K562 (cell line): Measurements from ENCODE around the gene TFF2. TPM values are rescaled to one million over a fixed set of nuclear protein-coding genes. Genes with fewer than 3 reads are reported as not detected.

Source experiments
- ATAC-seq: fragments of 200-7000 bp; cut with Tn5 transposase; 3 replicates; pipeline ENCODE4 v1.9.1; 2020; ENCODE audit warnings: moderate library complexity
- BruUV-seq: library from RNA; stranded (reverse); fragments of 400-500 nt; replicated peaks from 2 replicates; lab custom pipeline; 2021; lab: Mats Ljungman, UMichigan
- CTCF ChIA-PET: fragments of 300-600 bp; formaldehyde crosslinking; extraction: SDS; loops from one replicate; lab custom pipeline; 2021; ENCODE audit warnings: low intra/inter-chr PET ratio; lab: Yijun Ruan, JAX
- POLR2A ChIA-PET: fragments of 300-600, 350-650 bp; sonication (Branson Sonifier 250); formaldehyde crosslinking; extraction: SDS; loops from one replicate; lab custom pipeline; 2021; ENCODE audit warnings: antibody characterized with exemption, inconsistent platforms; lab: Yijun Ruan, JAX
- DNase-seq, 4 experiments: peaks; one replicate each; pipeline versions ENCODE4 v3.0.0 to v3.0.0-alpha.2; 2011 to 2018; ENCODE audit warnings: low spot score in 3 of 4, mixed read lengths in 3 of 4; ENCODE audit errors: extremely low read depth in 1 of 4
- FAIRE-seq: peaks from 2 replicates; lab custom pipeline; 2011; peaks lifted over from hg19 to GRCh38; lab: Jason Lieb, UNC
- H2AFZ ChIP-seq: 2 replicates; pipeline ENCODE4 v1.6.0; 2011; ENCODE audit warnings: low read depth, low read length, control low read depth, inconsistent platforms
- H3K27ac ChIP-seq: fragments of 200-600 bp; 3 replicates; pipeline ENCODE4 v1.8.0; 2011; ENCODE audit warnings: low read depth, mild to moderate bottlenecking, control low read depth, inconsistent platforms, low read length, moderate library complexity, mixed read lengths; ENCODE audit errors: extremely low read depth
- H3K27me3 ChIP-seq, 2 experiments: fragments of 300-600 bp in 1 of 2; 2 replicates in 1 of 2; 3 replicates in 1 of 2; pipeline versions ENCODE4 v1.6.0 to v1.8.0; 2011; ENCODE audit warnings: inconsistent platforms in 2 of 2, low read length in 2 of 2, mild to moderate bottlenecking in 1 of 2, mixed read lengths in 1 of 2, moderate library complexity in 1 of 2; ENCODE audit not compliant: control insufficient read depth in 2 of 2, insufficient read depth in 2 of 2
- H3K36me3 ChIP-seq: fragments of 300-600 bp; 3 replicates; pipeline ENCODE4 v1.8.0; 2011; ENCODE audit warnings: mild to moderate bottlenecking, low read length, inconsistent platforms; ENCODE audit not compliant: control insufficient read depth, insufficient read depth
- H3K4me1 ChIP-seq, 2 experiments: fragments of 200-600 bp in 1 of 2; replicated peaks in 1 of 2; 2 replicates in 1 of 2; 3 replicates in 1 of 2; pipeline versions ENCODE4 v1.5.1 to v1.8.0; 2011; ENCODE audit warnings: inconsistent platforms in 2 of 2, low read length in 2 of 2, mild to moderate bottlenecking in 1 of 2, mixed read lengths in 1 of 2, moderate library complexity in 1 of 2; ENCODE audit not compliant: control insufficient read depth in 2 of 2, insufficient read depth in 2 of 2
- H3K4me2 ChIP-seq: 2 replicates; pipeline ENCODE4 v1.6.1; 2011; ENCODE audit warnings: low read length, control low read depth, inconsistent platforms, mixed read lengths; ENCODE audit not compliant: insufficient read depth
- H3K4me3 ChIP-seq: fragments of 200-600 bp; sonication (generic), shearing (Covaris generic); 2 replicates; pipeline ENCODE4 v1.5.1; 2016; ENCODE audit warnings: control low read depth, inconsistent platforms
- H3K79me2 ChIP-seq: fragments of 200-600 bp; 3 replicates; pipeline ENCODE4 v1.8.0; 2011; ENCODE audit warnings: low read length, inconsistent platforms; ENCODE audit not compliant: control insufficient read depth, insufficient read depth
- H3K9ac ChIP-seq, 2 experiments: 2 replicates each; pipeline versions ENCODE4 v1.6.0 to v1.6.1; 2011; ENCODE audit warnings: low read depth in 2 of 2, low read length in 2 of 2, control low read depth in 1 of 2, inconsistent platforms in 1 of 2, mild to moderate bottlenecking in 1 of 2, mixed read lengths in 1 of 2; ENCODE audit not compliant: insufficient read depth in 1 of 2
- H3K9me1 ChIP-seq: one replicate; pipeline ENCODE4 v1.6.0; 2011; ENCODE audit warnings: inconsistent platforms, mild to moderate bottlenecking, low read length, moderate library complexity; ENCODE audit not compliant: control insufficient read depth, insufficient read depth
- H3K9me3 ChIP-seq: replicated peaks from 2 replicates; pipeline ENCODE4 v1.5.1; 2011; ENCODE audit warnings: low read depth, low read length, inconsistent platforms; ENCODE audit not compliant: control insufficient read depth, insufficient read depth
- H4K20me1 ChIP-seq: replicated peaks from 2 replicates; pipeline ENCODE4 v1.6.1; 2011; ENCODE audit warnings: low read length, inconsistent platforms, mixed read lengths; ENCODE audit not compliant: control insufficient read depth, insufficient read depth
- BCL6 ChIP-seq: fragments of 250-450 bp; sonication (Bioruptor Pico); IDR thresholded peaks from 2 replicates; pipeline ENCODE4 v1.4.0; 2020
- CBX8 ChIP-seq: fragments of 200-600 bp; sonication (generic); IDR thresholded peaks from 2 replicates; pipeline ENCODE4 v1.6.1; 2012; ENCODE audit warnings: borderline replicate concordance, mixed run types, low read depth, mild to moderate bottlenecking, moderate library complexity, mixed read lengths, low read length, control low read depth, inconsistent platforms; ENCODE audit not compliant: poor library complexity, severe bottlenecking; ENCODE audit errors: extremely low read depth
- MCM2 ChIP-seq: fragments of 450-650 bp; IDR thresholded peaks from 2 replicates; pipeline ENCODE4 v1.6.1; 2017; ENCODE audit warnings: low read depth, mild to moderate bottlenecking
- MEF2D ChIP-seq: conservative IDR thresholded peaks from 2 replicates; pipeline ENCODE4 v1.6.1; 2016; ENCODE audit warnings: low read depth, missing genetic modification characterization, missing compliant biosample characterization
- NCOA1 ChIP-seq: fragments of 450-650 bp; IDR thresholded peaks from 2 replicates; pipeline ENCODE4 v1.6.1; 2016; ENCODE audit warnings: low read depth
- NONO ChIP-seq, 2 experiments: fragments of 200-400 bp in 1 of 2; fragments of 450-650 bp in 1 of 2; formaldehyde crosslinking in 1 of 2; IDR thresholded peaks; 2 replicates each; pipeline ENCODE4 v1.6.1; 2017; ENCODE audit warnings: low read depth in 2 of 2, mild to moderate bottlenecking in 2 of 2, moderate library complexity in 2 of 2, low read length in 1 of 2
- PBX2 ChIP-seq, 2 experiments: IDR thresholded peaks in 1 of 2; conservative IDR thresholded peaks in 1 of 2; 2 replicates each; pipeline ENCODE4 v1.6.1; 2016; ENCODE audit warnings: low read depth in 2 of 2, mild to moderate bottlenecking in 1 of 2, missing compliant biosample characterization in 1 of 2, missing genetic modification characterization in 1 of 2, moderate library complexity in 1 of 2
- SOX6 ChIP-seq: fragments of 450-650 bp; IDR thresholded peaks from 2 replicates; pipeline ENCODE4 v1.6.1; 2014; ENCODE audit warnings: mild to moderate bottlenecking
- TCF7L2 ChIP-seq: fragments of 150-350 bp; IDR thresholded peaks from 2 replicates; pipeline ENCODE4 v1.6.1; 2016; ENCODE audit warnings: low read depth, mild to moderate bottlenecking, low read length, moderate library complexity
- U2AF1 ChIP-seq: fragments of 200-400 bp; formaldehyde crosslinking; optimal IDR thresholded peaks from 2 replicates; pipeline ENCODE3; 2017; ENCODE audit warnings: mild to moderate bottlenecking, low read depth, low read length, moderate library complexity
- ZNF197 ChIP-seq: fragments of 200-800 bp; sonication (Bioruptor generic); IDR thresholded peaks from 2 replicates; pipeline ENCODE4 v1.6.1; 2016; ENCODE audit warnings: low read depth, missing genetic modification characterization, missing compliant biosample characterization
- ZNF644 ChIP-seq: fragments of 200-800 bp; sonication (Bioruptor generic); IDR thresholded peaks from 2 replicates; pipeline ENCODE4 v1.6.1; 2016; ENCODE audit warnings: low read depth, missing genetic modification characterization, missing compliant biosample characterization
- WGBS: fragments of 100-300 bp; shearing (Covaris generic); methylation state at CpG from one replicate; pipeline ENCODE4 v1.1.6; 2016; ENCODE audit warnings: low coverage, mixed read lengths; ENCODE audit not compliant: insufficient coverage; ENCODE audit errors: missing lambda C conversion rate; 5-methylcytosine and 5-hydroxymethylcytosine counted together
- in situ Hi-C: fragments of 300-500 bp; cut with MboI; formaldehyde crosslinking; loops from 4 replicates; pipeline ENCODE4 v1.15.0; 2018; ENCODE audit warnings: inconsistent platforms, mixed read lengths
- intact Hi-C: fragments of 100-400 bp; cut with micrococcal nuclease; formaldehyde crosslinking; loops from 2 replicates; pipeline ENCODE4 v1.14.2; 2022
- polyA plus RNA-seq, 8 experiments: library from polyadenylated mRNA; depleted of rRNA in 4 of 8; stranded (reverse) in 5 of 8; unstranded in 3 of 8; fragments of >200 nt; fragmentation: Nextera tagmentation in 2 of 8; fragmentation: Illumina TruSeq in 1 of 8; extraction: Ambion mirVana in 2 of 8; extraction: Trizol in 1 of 8; gene quantifications; 2 replicates each; pipeline versions ENCODE4 v1.2.1 to v1.2.3, GENCODE V29; 2011 to 2014; ENCODE audit warnings: inconsistent platforms in 1 of 8, missing spikeins in 1 of 8
- total RNA-seq, 7 experiments: library from RNA; depleted of rRNA in 6 of 7; stranded (reverse); fragments of >200 nt in 6 of 7; fragmentation: Illumina TruSeq in 2 of 7; extraction: Trizol in 2 of 7; gene quantifications; 2 replicates each; pipeline versions ENCODE4 v1.2.1 to v1.2.3, GENCODE V29; 2011 to 2021; ENCODE audit warnings: low replicate concordance in 1 of 7

The TFF2 gene
- total and polyA plus RNA-seq, 9 of the 15 experiments (the other 6 are each of a cell fraction or from before 2014, with no cell fraction given): not detected

DNA sequence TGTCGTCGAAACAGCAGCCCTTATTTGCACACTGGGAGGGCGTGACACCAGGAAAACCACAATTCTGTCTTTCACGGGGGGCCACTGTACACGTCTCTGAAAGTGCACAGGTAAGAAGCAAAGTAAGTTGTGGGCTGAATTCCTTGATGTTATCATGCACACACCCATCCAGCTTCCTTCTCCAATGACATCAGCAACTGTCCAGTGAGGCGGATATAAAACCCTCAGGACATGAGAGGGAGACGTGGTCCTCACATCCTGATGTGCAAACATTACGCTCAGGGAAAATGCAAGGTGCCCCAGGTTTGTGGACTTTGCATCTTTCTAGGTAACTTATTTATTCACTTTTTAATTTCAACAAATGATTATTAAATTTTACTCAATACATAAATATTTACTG lies 12.5 kb upstream of the TFF2 start:
- DNase-seq (no peak), ATAC-seq (no peak), FAIRE-seq (no peak)
- Histone ChIP-seq H2AFZ (no peak overlapping the region), H3K9ac (no peak overlapping the region), H3K4me3 (no peak overlapping the region), H3K9me1 (no peaks in the 10 kb centered on the region), H3K36me3 (no peaks in the 10 kb centered on the region)
- in situ Hi-C loops: no loop called here
- POLR2A ChIA-PET: no interaction called here
- TF ChIP-seq ZNF644 (tag): no peak
- TF ChIP-seq NCOA1: no peak
- TF ChIP-seq MCM2: no peak
- no peak for TF ChIP-seq PBX2 (CRISPR knock-in tag; IDR thresholded peaks at IDR 0.05; ENCODE audit: low read depth)
- TF ChIP-seq PBX2 (tag; conservative IDR thresholded peaks at IDR 0.05; ENCODE audit: low read depth): no peak
- no peak for TF ChIP-seq TCF7L2
- TF ChIP-seq NONO (IDR thresholded peaks at IDR 0.05; ENCODE audit: low read depth in 2 of 2, low read length in 1 of 2): no peak
- TF ChIP-seq U2AF1: no peak
- TF ChIP-seq CBX8: no peak
- TF ChIP-seq ZNF197: no peak
- no peak for TF ChIP-seq BCL6 (CRISPR knock-in tag)
- no peak for TF ChIP-seq MEF2D (tag)
- TF ChIP-seq SOX6: no peak
- TF ChIP-seq, all 486 proteins: peak for 0
- WGBS: 4% methylated on average over 8 of the region's 8 CpGs
- intact Hi-C loops: loop anchor here (10.0 kb wide), 1 partner anchor 171 kb away; no protein-coding TSS in a partner anchor
- H3K4me2 ChIP-seq: no peak overlapping the region
- no peaks in the 10 kb centered on the region for H3K79me2 ChIP-seq
- CTCF ChIA-PET: no interaction called here
- peaks cover 30 to 70% of the 10 kb centered on the region in 2 experiments for H3K27me3 ChIP-seq
- H3K9me3 ChIP-seq: no peaks in the 10 kb centered on the region
- 0 out of 2 replicates have a peak, but pooled peaks cover 5% of the 10 kb centered on the region for H4K20me1 ChIP-seq
- no peak overlapping the region for H3K27ac ChIP-seq
- BruUV-seq: no TSS peak
- H3K4me1 ChIP-seq: peaks cover 0 to 7% of the 10 kb centered on the region in 2 experiments; a peak in 3 of 5 replicates
